HK-2 (cell line): ENCODE data around the gene CWC27.
"Not testable (repeated sequence)": the region's sequence is repeated elsewhere in the genome, so short reads cannot be mapped to it uniquely, and the experiment has no call there.

Source experiments
- DNase-seq: peaks from one replicate; pipeline ENCODE4 v3.0.0-alpha.2; 2018; ENCODE audit not compliant: unreplicated experiment

Gene CWC27

DNA sequence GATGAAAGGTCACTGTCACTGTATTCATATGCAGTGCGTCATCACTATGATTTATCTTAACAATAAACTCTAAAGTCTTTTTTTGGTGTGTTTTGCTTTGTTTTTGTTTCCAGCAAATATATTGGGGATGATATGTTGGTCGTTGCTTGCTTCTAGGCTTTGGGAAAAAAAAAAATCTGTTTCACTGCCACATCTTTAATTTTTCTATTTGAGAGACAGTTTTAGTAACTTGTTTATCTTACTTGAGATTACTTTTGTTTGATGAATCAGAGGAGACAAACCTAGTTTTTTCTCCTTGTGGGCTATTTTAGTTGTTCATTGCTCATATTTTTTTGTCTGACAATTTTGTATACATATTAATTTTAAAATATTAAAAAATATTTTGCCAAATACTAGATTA is 19.4 kb downstream of the CWC27 start:
- no peak for DNase-seq

DNA sequence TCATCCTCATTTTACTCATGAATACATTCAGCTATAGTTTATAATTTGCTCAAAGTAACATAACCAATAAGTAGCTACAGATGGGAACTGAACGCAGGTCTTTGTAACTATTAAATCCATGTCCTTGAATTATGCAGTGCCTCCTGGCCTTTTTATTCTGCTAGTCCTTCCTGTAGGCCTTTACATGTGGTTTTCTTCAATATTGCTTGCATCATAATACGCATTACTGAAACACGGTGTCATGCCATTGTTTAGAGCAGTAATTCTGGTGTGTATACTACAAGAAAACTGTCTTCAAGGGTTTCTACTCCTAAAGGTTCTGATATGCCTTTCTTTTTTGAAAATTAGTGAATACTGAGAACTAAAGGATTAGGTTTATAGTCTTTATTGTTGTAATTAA is 20.7 kb downstream of the CWC27 start:
- DNase-seq: no peak

DNA sequence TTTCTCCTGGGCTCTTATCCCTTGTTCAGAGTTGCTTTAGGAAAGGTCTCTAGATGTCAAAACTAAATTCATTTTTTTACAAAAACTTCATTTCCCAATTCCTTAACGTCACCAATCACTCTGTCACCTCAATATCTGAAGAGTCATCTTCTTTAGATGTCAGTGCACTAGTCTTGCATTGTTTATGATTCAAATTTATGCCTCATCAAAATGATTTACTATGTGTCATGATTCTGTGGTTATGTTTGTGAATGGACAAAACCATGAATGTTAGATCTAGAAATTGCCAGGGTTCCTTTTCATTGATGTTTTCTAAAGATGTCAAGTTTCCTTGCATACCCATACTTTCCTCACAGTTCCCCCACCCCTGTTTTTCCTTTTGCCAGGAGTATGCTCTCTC is 21.5 kb downstream of the CWC27 start:
- no peak for DNase-seq

DNA sequence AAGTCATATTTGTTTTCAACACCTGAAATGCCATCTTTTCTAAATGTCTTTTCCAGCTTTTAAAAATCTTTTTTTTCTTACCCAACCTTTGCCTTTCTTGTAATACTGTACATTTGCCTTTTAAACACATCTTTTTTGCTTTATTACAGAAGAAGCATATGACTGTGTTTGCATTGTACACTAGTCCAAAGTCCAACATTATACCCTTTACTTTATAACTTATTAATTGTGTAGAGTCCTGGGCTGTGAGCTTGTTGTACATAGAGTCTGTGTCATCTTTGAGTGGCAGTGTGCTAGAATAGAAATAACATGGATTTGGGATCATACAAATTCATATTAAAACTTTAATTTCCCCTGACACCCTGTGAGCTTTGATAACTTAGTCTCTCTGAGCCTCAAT is 23.7 kb downstream of the CWC27 start:
- DNase-seq: no peak

DNA sequence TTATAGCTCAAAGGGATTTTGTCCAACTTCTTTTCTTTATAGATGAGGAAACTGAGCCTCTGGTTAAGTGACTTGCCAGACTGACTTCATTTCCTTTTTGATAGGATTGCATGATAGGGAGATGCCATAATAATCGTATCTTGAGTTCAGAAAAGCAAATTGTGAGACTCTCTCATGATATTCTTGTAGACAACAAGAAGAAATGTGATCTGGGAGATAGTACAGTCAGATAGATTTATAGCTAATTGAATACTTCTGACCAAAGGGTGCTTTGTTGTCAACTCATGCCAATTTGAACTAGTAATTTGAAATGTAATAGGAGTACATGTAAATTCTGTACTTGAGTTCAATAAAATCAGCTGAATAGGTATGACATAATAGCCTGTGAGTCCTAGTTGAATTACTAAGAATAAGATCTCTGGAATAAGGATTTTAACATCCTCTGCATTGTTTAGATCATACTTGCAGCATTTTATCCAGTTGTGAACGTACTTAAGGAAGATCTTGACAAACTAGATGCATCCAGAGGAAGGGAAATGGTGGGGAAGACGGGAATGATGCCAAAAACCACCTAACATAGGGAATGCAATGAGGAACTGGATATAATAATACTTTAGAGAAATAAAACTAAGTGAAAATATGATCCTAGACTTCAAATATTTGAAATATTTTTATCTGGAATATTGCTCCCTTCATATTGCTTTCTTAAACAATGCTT is 25.5 kb downstream of the CWC27 start:
- DNase-seq: no peak

DNA sequence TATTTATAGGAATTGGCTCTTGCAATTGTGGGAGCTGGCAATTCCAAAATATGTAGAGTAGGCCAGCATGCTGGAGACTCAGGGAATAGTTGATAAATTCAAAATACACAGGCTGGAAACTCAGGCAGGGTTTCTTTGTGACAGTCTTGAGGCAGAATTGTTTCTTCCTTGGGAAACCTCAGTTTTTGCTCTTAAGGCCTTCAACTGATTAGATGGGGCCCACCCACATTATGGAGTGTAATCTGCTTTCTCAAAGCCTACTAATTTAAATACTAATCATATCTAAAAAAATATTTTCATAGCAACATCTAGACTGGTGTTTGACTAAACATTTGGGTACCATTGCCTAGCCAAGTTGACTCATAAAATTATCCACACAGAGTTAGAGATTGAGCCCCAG is 27.6 kb downstream of the CWC27 start:
- DNase-seq: no peak

DNA sequence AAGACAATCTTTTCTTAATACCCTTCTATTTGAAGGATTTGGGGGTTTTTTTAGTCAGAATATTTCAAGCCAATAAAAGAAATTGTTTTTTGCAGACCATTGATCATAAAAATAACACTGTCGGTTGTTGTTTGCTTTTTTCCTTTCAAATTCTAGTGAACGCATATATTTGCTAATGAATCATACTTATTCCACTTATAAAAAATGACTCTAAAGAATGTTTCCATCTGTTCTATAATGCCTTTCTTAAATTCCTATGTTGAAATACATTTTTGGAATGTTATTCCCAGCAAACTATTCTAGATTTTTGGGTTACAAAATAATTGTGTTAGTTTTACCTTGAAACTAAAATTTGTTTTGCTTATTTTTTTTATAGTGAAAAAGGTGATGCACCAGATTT is 32.2 kb downstream of the CWC27 start:
- DNase-seq: no peak

DNA sequence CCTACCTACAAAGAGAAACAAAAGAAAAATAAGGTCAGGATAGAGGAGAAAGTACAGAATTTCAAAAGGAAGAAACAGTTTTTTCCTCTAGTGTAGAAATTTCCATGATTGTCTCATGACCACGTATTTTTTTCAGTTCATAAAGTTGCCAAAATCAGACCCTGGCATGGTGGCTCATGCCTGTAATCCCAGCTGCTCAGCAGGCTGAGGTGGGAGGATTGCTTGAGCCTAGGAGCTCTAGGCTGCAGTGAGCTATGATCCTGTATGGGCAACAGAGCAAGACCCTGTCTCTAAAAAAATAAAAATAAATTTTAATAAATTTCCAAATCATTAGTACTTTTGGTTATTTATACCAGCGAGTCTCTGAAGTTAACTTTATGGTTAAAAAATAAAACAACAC is 37.8 kb downstream of the CWC27 start:
- DNase-seq: no peak

DNA sequence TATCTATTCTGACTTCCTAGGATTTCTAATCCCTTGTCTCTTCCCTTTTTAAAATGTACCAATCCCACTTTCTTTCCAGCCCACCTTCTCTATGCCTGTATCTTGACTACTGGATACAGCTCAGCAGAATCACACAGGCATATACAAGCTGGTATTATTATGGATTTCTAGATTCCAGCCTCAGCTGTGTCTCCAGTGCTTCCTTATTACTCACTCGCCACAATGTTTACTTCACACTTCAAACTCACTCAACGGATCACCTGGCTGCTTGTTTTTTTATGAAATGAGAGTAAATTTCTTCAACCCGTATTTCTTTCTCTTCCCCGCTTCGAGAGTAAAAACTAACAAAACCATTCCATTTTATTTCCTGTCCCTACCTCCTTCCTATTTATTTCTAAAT is 38.8 kb downstream of the CWC27 start:
- DNase-seq: no peak

DNA sequence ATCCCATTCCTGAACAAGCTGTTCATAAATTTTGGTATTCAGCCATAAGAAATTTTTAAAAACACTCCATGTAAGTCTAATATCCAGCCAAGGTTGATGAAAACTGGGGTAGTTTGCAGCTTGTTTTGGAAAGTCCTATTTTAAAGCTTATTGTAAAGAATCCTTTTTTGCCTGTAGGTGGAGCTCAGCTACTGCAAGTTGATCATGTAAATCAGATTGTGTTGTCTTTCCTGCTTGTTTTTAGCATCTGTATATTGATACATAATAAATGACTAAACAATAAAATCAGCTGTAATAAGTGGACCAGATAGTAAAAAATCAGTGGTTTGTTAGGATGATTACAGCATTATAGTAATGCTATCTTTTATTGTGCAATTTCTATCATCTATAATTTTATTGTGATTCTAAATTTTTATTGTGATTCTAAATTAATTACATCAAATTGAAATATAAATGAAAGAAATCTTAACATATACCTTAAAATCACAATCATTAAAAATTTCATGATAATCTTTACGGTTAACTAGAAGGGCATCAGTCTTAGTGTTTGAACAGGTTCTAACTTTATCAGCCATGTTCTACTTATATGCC is 42.4 kb downstream of the CWC27 start:
- no peak for DNase-seq

DNA sequence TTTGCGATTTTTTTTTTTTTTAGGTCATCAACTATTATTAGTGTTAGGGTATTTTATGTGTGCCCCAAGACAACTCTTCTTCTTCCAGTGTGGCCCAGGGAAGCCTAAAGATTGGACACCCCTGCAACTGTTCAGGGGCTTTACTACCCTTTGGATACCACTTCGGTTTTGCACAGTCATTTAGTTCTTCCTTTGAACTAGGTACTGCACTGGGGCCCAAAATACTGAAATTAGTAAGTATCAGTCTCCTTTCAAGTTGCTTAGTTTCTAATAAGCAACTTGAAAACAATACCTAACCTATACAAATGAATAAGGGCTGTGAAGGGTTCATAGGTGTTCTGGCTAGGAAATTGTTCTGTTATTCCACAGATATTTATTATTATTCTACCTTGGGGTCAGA is 45.3 kb downstream of the CWC27 start:
- DNase-seq: no peak

DNA sequence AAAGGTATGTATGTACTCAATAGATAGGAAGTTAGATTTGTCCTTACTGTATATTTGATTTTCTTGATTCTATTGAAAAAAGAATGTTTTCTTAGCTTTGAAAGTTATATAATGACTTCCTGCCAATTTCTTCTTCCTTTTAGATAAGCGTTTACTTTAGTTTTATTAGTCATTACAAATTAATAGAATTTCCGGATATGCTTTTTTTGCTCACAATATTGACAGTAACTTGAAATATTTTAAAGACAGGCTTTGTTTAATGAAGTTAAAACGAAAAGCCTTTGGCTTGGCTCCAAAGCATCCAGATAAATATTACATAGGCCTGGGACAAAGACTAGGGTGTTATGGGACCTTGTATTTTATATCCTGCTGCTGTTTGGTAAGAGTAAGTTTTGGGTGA is 49.5 kb downstream of the CWC27 start:
- DNase-seq: no peak

DNA sequence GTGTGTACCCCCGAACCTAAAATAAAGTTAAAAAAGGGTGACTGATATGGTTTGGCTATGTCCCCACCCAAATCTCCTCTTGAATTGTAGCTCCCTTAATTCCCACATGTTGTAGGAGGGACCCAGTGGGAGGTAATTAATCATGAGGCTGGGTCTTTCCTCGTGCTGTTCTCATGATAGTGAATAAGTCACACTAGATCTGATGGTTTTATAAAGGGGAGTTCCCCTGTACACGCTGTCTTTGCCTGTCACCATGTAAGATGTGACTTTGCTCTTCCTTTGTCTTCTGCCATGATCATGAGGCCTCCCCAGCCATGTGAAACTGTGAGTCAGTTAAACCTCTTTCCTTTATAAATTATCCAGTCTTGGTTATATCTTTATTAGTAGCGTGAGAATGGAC is 50.6 kb downstream of the CWC27 start:
- DNase-seq: not testable (repeated sequence)

DNA sequence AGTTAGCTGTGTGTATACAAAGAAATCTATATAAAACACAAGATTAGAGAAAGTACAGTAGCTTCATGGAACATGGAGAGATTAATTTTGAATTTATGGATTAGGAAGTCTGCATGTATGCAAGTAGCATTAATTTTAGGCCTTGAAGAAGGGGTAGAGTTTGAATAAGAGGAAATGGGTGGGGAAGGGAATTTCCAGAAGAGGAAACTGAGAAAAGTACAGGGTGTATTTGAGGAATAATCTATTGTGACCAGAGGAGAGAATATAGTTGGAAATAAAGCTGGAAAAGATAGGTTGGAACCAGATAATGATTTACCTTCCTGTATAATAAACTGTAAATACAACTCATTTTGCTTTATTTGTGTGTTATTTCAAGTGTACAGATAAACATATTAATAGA is 53.6 kb downstream of the CWC27 start:
- DNase-seq: no peak

DNA sequence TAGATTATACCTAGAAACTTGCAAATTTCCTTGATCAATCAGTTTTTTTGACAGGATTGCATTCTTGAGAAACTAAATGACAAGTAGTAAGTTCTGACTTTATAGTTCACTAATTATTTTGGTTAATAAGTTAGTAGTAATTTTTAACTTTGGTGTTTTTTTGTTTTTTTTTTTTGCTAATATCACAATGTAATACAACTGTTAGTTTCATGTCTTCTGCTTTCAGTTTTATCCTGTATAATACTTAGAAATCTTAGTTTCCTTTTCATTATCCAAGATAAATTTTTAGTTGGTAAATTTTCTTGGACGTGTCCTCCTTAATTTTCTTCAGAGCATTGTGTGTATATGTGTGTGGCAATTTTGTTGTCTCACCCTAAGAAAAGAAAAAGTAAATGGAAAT is 57.8 kb downstream of the CWC27 start:
- DNase-seq: no peak

DNA sequence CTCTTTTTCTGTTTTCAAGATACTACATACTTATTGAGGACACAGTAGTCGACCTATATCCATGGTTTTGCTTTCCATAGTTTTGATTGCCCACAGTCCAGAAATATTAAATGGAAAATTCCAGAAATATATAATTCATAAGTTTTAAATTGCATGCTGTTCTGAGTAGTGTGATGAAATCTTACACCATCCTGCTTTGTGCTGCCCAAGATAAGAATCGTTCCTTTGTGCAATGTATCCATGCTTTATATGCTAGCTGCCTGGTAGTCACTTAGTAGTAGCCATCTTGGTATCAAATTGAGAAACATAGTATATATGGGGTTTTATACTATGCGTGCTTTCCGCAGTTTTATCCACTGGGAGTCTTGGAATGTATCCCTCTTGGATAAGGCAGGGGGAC is 59.0 kb downstream of the CWC27 start:
- DNase-seq: no peak

DNA sequence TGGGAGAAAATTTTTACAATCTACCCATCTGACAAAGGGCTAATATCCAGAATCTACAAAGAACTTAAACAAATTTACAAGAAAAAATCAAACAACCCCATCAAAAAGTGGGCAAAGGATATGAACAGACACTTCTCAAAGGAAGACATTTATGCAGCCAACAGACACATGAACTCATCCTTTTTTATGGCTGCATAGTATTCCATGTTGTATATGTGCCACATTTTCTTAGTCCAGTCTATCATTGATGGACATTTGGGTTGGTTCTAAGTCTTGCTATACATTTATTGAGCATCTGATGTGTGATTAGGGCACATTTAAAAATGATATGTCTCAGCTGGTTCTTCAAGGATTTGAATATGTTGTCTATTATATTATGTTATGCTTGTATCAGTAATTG is 61.9 kb downstream of the CWC27 start:
- not testable (repeated sequence) for DNase-seq

DNA sequence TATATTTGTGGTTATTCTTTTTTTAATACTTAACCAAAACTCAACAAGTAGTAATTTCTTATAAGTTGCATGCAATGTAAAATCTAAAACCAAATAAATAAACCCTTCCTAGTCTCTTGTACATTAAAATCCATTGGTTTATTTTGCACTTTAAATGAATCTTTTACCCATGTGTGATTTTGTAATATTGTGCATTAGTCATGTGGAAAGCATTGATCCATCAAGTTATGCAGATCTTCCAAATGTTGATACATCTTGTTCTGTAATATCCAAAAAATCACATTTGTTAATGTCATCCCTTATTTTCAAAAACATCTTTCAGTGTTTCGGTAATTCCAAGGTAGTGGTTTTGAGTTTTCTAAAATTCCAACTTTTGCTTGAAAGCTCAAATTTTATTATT is 63.3 kb downstream of the CWC27 start:
- DNase-seq: no peak

DNA sequence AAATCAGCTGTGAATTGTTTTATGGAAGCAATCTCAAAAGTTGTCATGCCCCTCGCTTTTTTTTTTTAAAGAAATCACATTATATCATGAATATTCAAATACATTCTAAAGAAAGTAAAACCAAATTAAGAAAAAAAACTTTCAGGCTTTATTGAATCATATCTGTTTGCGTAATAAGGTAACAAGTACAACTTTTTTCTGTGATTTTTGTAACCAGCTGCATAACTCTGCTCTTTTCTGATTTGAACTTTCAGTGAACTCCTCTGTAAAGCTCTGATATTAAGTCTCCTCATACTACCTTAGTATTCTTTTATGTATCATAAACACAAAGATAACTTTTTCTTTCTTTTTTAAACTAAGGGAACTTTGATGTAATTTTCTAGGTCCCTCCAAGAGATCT is 65.3 kb downstream of the CWC27 start:
- DNase-seq: no peak

DNA sequence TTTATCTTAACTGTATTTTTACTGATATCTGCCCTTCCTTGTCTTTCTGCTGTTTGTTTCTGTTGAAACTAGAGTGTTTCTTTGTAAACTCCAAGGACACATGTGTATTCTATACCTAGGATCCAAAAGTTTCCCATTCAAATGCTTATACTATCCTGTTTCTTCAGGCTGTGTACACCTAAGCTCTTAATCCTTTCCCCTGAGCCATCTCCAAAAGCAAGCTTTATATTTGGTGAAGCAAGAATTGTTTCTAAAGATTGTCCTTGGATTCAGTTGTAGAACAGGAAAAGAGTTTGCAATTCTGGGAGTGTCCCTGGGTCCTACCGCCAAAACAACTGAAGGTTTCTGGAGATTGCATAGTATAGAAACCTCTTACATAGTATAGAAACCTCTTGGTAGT is 65.9 kb downstream of the CWC27 start:
- no peak for DNase-seq

DNA sequence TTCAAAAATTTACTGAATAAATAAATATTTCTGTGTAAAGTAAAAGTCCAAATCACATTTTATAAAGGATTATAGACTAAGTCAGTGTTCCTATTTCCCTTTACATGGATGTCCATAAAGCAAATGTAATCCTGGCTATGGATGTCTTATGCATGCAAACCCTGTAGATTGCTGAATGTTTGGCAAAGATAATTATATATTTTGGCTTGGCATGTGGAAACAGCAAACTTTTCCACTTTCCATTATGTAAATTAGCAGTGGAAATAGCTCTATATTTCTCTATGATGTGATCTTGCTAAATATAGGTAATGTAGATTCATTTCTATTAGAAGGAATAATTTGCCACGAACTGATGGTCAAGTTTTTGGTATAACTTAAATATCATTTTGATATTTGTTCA is 66.5 kb downstream of the CWC27 start:
- DNase-seq: no peak

DNA sequence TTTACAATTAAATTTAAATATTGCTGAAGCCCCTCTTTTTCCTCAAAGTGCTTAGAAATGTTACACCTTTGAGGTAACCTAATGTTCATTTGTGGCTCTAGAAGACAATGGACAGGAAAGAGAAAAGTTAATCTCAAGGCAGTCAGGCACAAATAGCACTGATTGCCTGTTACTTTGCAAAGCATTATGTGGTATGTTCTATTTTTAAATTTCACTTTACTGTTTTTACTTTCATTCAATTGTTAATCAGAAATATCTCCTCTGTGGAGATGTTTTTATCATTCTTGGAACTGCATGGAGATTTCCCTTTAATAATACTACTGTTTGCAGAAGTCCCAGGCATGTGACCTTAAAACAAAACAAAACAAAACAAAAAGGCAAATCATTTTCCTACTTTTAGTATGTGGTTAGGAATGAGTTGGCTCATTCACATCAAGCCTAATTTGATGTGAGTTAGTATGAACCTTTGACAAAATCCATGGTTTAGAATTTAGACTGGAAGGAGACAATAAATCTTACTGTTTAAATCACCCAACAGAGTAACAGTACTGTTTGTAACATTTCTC is 67.5 kb downstream of the CWC27 start:
- no peak for DNase-seq

DNA sequence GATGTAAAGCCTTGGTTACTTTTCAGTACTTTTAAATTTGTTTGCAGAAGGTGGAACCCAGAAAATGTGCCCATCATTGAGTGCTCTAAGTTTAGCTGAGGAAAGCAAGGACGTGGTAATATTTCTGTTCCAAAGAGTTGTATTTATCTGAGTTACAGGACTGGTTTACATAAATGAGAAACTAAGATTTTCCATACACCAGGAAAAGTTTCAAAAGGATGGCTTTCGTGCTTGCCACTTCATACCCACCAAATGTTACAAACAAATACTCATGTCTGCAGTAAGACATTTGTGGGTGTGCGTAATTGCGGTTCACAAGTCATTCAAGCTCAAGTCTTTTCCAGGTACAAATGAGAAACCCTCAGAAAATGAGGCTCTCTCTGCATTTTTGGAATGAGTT is 68.1 kb downstream of the CWC27 start:
- DNase-seq: no peak

DNA sequence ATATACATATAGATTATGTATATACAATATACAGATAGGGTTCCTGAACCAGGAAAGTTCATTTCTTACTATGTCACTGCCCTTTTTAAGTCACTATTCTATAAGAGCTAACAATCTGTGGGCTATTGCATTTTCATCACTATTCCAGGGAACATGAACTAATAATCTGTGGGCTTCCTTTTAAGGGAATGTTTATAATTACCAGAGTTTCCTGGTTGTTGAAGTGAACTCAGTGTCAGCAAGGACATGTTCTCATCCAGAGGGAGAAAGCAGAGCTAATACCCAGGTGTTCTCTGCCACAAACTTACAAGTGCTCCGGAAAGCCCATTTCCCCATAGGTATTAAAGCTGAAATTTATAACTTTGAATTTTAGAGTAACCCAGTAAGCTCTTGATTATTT is 69.6 kb downstream of the CWC27 start:
- DNase-seq: no peak
